IMR-90 (cell line): Measurements from ENCODE around the gene NMT1. TPM values are rescaled to one million over a fixed set of nuclear protein-coding genes. Genes with fewer than 3 reads are reported as not detected.

Experiments
- ATAC-seq: fragments of 200-7000 bp; cut with Tn5 transposase; 2 replicates; pipeline ENCODE4 v1.9.1; 2020; ENCODE audit warnings: low read depth, mild to moderate bottlenecking, moderate library complexity
- BruUV-seq: library from RNA; stranded (reverse); fragments of 400-500 nt; replicated peaks from 2 replicates; lab custom pipeline; 2021; lab: Mats Ljungman, UMichigan
- CTCF ChIA-PET: fragments of 300-600 bp; formaldehyde crosslinking; extraction: SDS; loops from one replicate; lab custom pipeline; 2021; ENCODE audit warnings: antibody characterized with exemption; lab: Yijun Ruan, JAX
- POLR2A ChIA-PET: fragments of 300-600 bp; sonication (Branson Sonifier 250); formaldehyde crosslinking; loops from one replicate; lab custom pipeline; 2022; ENCODE audit warnings: antibody characterized with exemption; ENCODE audit not compliant: unreplicated experiment; lab: Charles Lee
- DNase-seq: peaks from one replicate; pipeline ENCODE4 v3.0.0; 2013
- H2AFZ ChIP-seq: replicated peaks from 2 replicates; pipeline ENCODE3; 2013; ENCODE audit warnings: low read length, mild to moderate bottlenecking; ENCODE audit not compliant: poor library complexity
- H2AK5ac ChIP-seq: 2 replicates; pipeline ENCODE4 v1.6.1; 2013; ENCODE audit warnings: low read depth, low read length, inconsistent platforms
- H2AK9ac ChIP-seq: replicated peaks from 2 replicates; pipeline ENCODE3; 2013; ENCODE audit warnings: mild to moderate bottlenecking, low read depth, low read length, moderate library complexity; ENCODE audit not compliant: poor library complexity
- H2BK120ac ChIP-seq: 2 replicates; pipeline ENCODE4 v1.6.1; 2013; ENCODE audit warnings: low read depth, low read length, inconsistent platforms
- H2BK15ac ChIP-seq: 3 replicates; pipeline ENCODE4 v1.6.1; 2013; ENCODE audit warnings: low read depth, low read length, inconsistent platforms
- H2BK20ac ChIP-seq: 2 replicates; pipeline ENCODE4 v1.6.1; 2013; ENCODE audit warnings: low read depth, mild to moderate bottlenecking, inconsistent platforms, low read length, moderate library complexity
- H2BK5ac ChIP-seq: 2 replicates; pipeline ENCODE4 v1.6.1; 2013; ENCODE audit warnings: mild to moderate bottlenecking, low read depth, low read length, inconsistent platforms; ENCODE audit not compliant: poor library complexity, severe bottlenecking
- H3K14ac ChIP-seq: replicated peaks from 2 replicates; pipeline ENCODE4 v1.6.1; 2013; ENCODE audit warnings: low read depth, low read length, inconsistent platforms
- H3K18ac ChIP-seq: 2 replicates; pipeline ENCODE4 v1.6.1; 2013; ENCODE audit warnings: low read depth, low read length, control low read depth
- H3K23ac ChIP-seq: 2 replicates; pipeline ENCODE4 v1.6.1; 2013; ENCODE audit warnings: low read depth, low read length, inconsistent platforms
- H3K27ac ChIP-seq: 2 replicates; pipeline ENCODE4 v1.5.1; 2013; ENCODE audit warnings: mild to moderate bottlenecking, control low read depth, low read length; ENCODE audit not compliant: insufficient read depth
- H3K27me3 ChIP-seq: 2 replicates; pipeline ENCODE4 v1.6.1; 2013; ENCODE audit warnings: low read length; ENCODE audit not compliant: control insufficient read depth, insufficient read depth
- H3K36me3 ChIP-seq: 2 replicates; pipeline ENCODE4 v1.6.1; 2013; ENCODE audit warnings: low read length, mixed read lengths; ENCODE audit not compliant: control insufficient read depth, insufficient read depth
- H3K4ac ChIP-seq: 2 replicates; pipeline ENCODE4 v1.6.1; 2013; ENCODE audit warnings: low read depth, low read length, inconsistent platforms
- H3K4me1 ChIP-seq: 2 replicates; pipeline ENCODE4 v1.6.1; 2013; ENCODE audit warnings: low read length, mixed read lengths; ENCODE audit not compliant: control insufficient read depth, insufficient read depth
- H3K4me2 ChIP-seq: 2 replicates; pipeline ENCODE4 v1.6.1; 2013; ENCODE audit warnings: low read depth, mild to moderate bottlenecking, control low read depth, low read length, moderate library complexity
- H3K4me3 ChIP-seq: 2 replicates; pipeline ENCODE4 v1.5.1; 2013; ENCODE audit warnings: low read depth, mild to moderate bottlenecking, control low read depth, low read length, moderate library complexity; ENCODE audit not compliant: insufficient read depth
- H3K56ac ChIP-seq: 2 replicates; pipeline ENCODE4 v1.6.1; 2013; ENCODE audit warnings: low read length, inconsistent platforms; ENCODE audit not compliant: insufficient read depth; ENCODE audit errors: extremely low read depth
- H3K79me1 ChIP-seq, 2 experiments: 2 replicates each; pipeline ENCODE4 v1.6.1; 2013; ENCODE audit warnings: low read length in 2 of 2, inconsistent platforms in 1 of 2, low read depth in 1 of 2
- H3K9ac ChIP-seq: 2 replicates; pipeline ENCODE4 v1.6.1; 2013; ENCODE audit warnings: low read depth, low read length, control low read depth
- H3K9me1 ChIP-seq: 2 replicates; pipeline ENCODE4 v1.6.1; 2013; ENCODE audit warnings: low read length, inconsistent platforms; ENCODE audit not compliant: insufficient read depth
- H3K9me3 ChIP-seq: 2 replicates; pipeline ENCODE4 v1.6.1; 2013; ENCODE audit warnings: low read length; ENCODE audit not compliant: control insufficient read depth, insufficient read depth
- H4K20me1 ChIP-seq: 2 replicates; pipeline ENCODE4 v1.6.1; 2013; ENCODE audit warnings: low read length, inconsistent platforms; ENCODE audit not compliant: insufficient read depth
- H4K5ac ChIP-seq: 2 replicates; pipeline ENCODE4 v1.6.1; 2013; ENCODE audit warnings: mild to moderate bottlenecking, low read depth, low read length, control low read depth
- H4K8ac ChIP-seq, 2 experiments: 2 replicates each; pipeline ENCODE4 v1.6.1; 2013; ENCODE audit warnings: low read depth in 2 of 2, low read length in 2 of 2, control low read depth in 1 of 2, inconsistent platforms in 1 of 2
- H4K91ac ChIP-seq: 2 replicates; pipeline ENCODE4 v1.6.1; 2013; ENCODE audit warnings: low read depth, low read length, inconsistent platforms; ENCODE audit not compliant: insufficient read depth
- BHLHE40 ChIP-seq: fragments of 150-350 bp; IDR thresholded peaks from 2 replicates; pipeline ENCODE4 v1.6.1; 2016; ENCODE audit warnings: mild to moderate bottlenecking, low read depth, low read length
- CEBPB ChIP-seq: IDR thresholded peaks from 2 replicates; pipeline ENCODE4 v1.6.1; 2012; ENCODE audit warnings: low read depth, low read length, improper control_type of control experiment
- CHD1 ChIP-seq: IDR thresholded peaks from 2 replicates; pipeline ENCODE4 v1.6.1; 2012; ENCODE audit warnings: low read depth, low read length, improper control_type of control experiment
- CTCF ChIP-seq: conservative IDR thresholded peaks from 2 replicates; pipeline ENCODE4 v1.5.1; 2012; ENCODE audit warnings: mild to moderate bottlenecking, low read depth, low read length, improper control_type of control experiment
- ELK1 ChIP-seq: fragments of 150-350 bp; IDR thresholded peaks from 2 replicates; pipeline ENCODE4 v1.6.1; 2016; ENCODE audit warnings: low read depth, mild to moderate bottlenecking, low read length, moderate library complexity, borderline replicate concordance
- FOS ChIP-seq: fragments of 150-350 bp; IDR thresholded peaks from 2 replicates; pipeline ENCODE4 v1.6.1; 2016; ENCODE audit warnings: low read depth, low read length
- MAFK ChIP-seq: IDR thresholded peaks from 2 replicates; pipeline ENCODE4 v1.6.1; 2012; ENCODE audit warnings: low read depth, low read length, improper control_type of control experiment
- MAZ ChIP-seq: IDR thresholded peaks from 2 replicates; pipeline ENCODE4 v1.6.1; 2012; ENCODE audit warnings: low read depth, mild to moderate bottlenecking, low read length, improper control_type of control experiment, moderate library complexity, borderline replicate concordance
- MXI1 ChIP-seq: IDR thresholded peaks from 2 replicates; pipeline ENCODE4 v1.6.1; 2012; ENCODE audit warnings: low read depth, mild to moderate bottlenecking, low read length, moderate library complexity, borderline replicate concordance
- NFE2L2 ChIP-seq: fragments of 150-350 bp; IDR thresholded peaks from 2 replicates; pipeline ENCODE4 v1.6.1; 2016; ENCODE audit warnings: low read depth, mild to moderate bottlenecking, low read length
- POLR2A ChIP-seq: IDR thresholded peaks from 2 replicates; pipeline ENCODE4 v1.6.1; 2012; ENCODE audit warnings: mild to moderate bottlenecking, low read depth, low read length
- RAD21 ChIP-seq: IDR thresholded peaks from 2 replicates; pipeline ENCODE4 v1.6.1; 2012; ENCODE audit warnings: low read length, improper control_type of control experiment
- RCOR1 ChIP-seq: IDR thresholded peaks from 2 replicates; pipeline ENCODE4 v1.6.1; 2012; ENCODE audit warnings: mild to moderate bottlenecking, low read length, improper control_type of control experiment; ENCODE audit not compliant: insufficient replicate concordance
- RFX5 ChIP-seq: IDR thresholded peaks from 2 replicates; pipeline ENCODE4 v1.8.0; 2012; ENCODE audit warnings: low read depth, mild to moderate bottlenecking, low read length, moderate library complexity
- SMC3 ChIP-seq: fragments of 150-350 bp; IDR thresholded peaks from 2 replicates; pipeline ENCODE4 v1.6.1; 2016; ENCODE audit warnings: low read depth, mild to moderate bottlenecking, antibody characterized with exemption, low read length, moderate library complexity
- WGBS, 2 experiments: methylation state at CpG; one replicate each; pipeline versions ENCODE4 v1.1.5 to v1.1.7; 2013; ENCODE audit warnings: missing lambda C conversion rate in 2 of 2; ENCODE audit not compliant: insufficient read length in 1 of 2; ENCODE audit errors: extremely low coverage in 2 of 2; 5-methylcytosine and 5-hydroxymethylcytosine counted together
- dilution Hi-C: fragments of 300-500 bp; cut with HindIII; formaldehyde crosslinking; loops from one replicate; pipeline ENCODE4 v1.14.3; 2018; ENCODE audit warnings: low sequenced_read_pairs; ENCODE audit not compliant: unreplicated experiment
- in situ Hi-C: fragments of 300-500 bp; cut with MboI; formaldehyde crosslinking; loops from 3 replicates; pipeline ENCODE4 v1.14.3; 2019; ENCODE audit warnings: low sequenced_read_pairs, inconsistent platforms, mixed read lengths
- intact Hi-C: fragments of 100-400 bp; cut with micrococcal nuclease; formaldehyde crosslinking; loops from 2 replicates; pipeline ENCODE4 v1.10.0; 2022
- polyA plus RNA-seq, 3 experiments: library from polyadenylated mRNA; depleted of rRNA; stranded (reverse); fragments of >200 nt; gene quantifications; 2 replicates each; pipeline ENCODE4 v1.2.3, GENCODE V29; 2012; ENCODE audit warnings: low replicate concordance in 1 of 3
- total RNA-seq: library from RNA; depleted of rRNA; stranded (reverse); fragments of >200 nt; gene quantifications from 2 replicates; pipeline ENCODE4 v1.2.3, GENCODE V29; 2012
- TF ChIP-seq, protein P1 (sequence below): fragments of 150-350 bp; IDR thresholded peaks from 2 replicates; pipeline ENCODE4 v1.6.1; 2017; ENCODE audit warnings: mild to moderate bottlenecking, antibody characterized with exemption, low read length, low read depth

The NMT1 gene
- total and polyA plus RNA-seq, 2 of the 4 experiments (the other 2 are of a cell fraction), result 38.0 to 60.6 TPM

DNA sequence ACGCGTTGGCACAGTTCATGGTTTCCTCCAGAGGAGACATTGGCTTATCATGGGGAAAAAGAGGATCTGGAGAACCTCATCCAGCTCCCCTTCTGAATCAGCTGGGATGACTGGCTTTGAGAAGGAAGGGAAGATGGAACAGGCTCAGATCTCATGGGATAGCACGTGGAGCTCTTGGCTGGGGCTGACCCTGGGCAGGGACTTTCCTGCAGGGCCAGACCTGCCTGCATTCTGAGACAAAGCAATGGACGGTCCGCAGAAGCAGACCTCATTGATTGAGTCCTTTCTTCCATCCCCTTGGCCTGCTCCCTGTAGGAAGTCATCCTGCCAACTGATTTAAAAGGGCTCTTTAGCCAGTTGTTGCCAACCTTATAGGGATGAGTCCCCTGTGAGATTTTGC is 45.0 kb downstream of the NMT1 start:
- Histone ChIP-seq H3K4me3 (no peak overlapping the region), H3K79me1 (peaks cover 4 to 39% of the 10 kb centered on the region in 2 experiments; a peak in 2 of 4 replicates), H3K23ac (no peak overlapping the region), H3K56ac (no peak overlapping the region), H3K9me1 (no peaks in the 10 kb centered on the region), H4K20me1 (peaks cover 13% of the 10 kb centered on the region), H3K36me3 (peaks cover 78% of the 10 kb centered on the region), H2AK9ac (no peak overlapping the region), H2BK120ac (no peak overlapping the region), H2BK15ac (no peak overlapping the region), H3K4me1 (no peaks in the 10 kb centered on the region), H3K9me3 (no peaks in the 10 kb centered on the region), H3K9ac (no peak overlapping the region), H2BK20ac (no peak overlapping the region), H2AK5ac (no peak overlapping the region), H3K4me2 (no peak overlapping the region), H3K27ac (no peak overlapping the region), H3K14ac (no peak overlapping the region), H3K18ac (no peak overlapping the region), H3K27me3 (no peaks in the 10 kb centered on the region), H2BK5ac (no peak overlapping the region), H2AFZ (no peak overlapping the region), H3K4ac (no peak overlapping the region), H4K8ac (no peak overlapping the region), H4K91ac (no peak overlapping the region), H4K5ac (no peak overlapping the region)
- ATAC-seq, result no peak
- dilution Hi-C loops, result no loop called here
- TF ChIP-seq ELK1, result no peak
- TF ChIP-seq NFE2L2, result no peak
- TF ChIP-seq RCOR1, result no peak
- TF ChIP-seq CEBPB, result no peak
- no peak for TF ChIP-seq RFX5
- no peak for TF ChIP-seq CTCF
- no peak for TF ChIP-seq MXI1
- TF ChIP-seq FOS, result no peak
- TF ChIP-seq RAD21, result no peak
- no peak for TF ChIP-seq POLR2A
- no peak for TF ChIP-seq MAZ
- no peak for TF ChIP-seq CHD1
- TF ChIP-seq BHLHE40, result no peak
- TF ChIP-seq, protein P1, sequence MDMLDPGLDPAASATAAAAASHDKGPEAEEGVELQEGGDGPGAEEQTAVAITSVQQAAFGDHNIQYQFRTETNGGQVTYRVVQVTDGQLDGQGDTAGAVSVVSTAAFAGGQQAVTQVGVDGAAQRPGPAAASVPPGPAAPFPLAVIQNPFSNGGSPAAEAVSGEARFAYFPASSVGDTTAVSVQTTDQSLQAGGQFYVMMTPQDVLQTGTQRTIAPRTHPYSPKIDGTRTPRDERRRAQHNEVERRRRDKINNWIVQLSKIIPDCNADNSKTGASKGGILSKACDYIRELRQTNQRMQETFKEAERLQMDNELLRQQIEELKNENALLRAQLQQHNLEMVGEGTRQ, result no peak
- TF ChIP-seq SMC3, result no peak
- no peak for TF ChIP-seq MAFK
- DNase-seq, result no peak
- no TSS peak for BruUV-seq
- ChIA-PET POLR2A (no interaction called here), CTCF (interaction anchor here (1.1 kb wide), 1 partner anchor 166 kb away, joined by 3 read pairs; no protein-coding TSS in a partner anchor)
- no CpG with 5 or more reads among the region's 5 CpGs for WGBS, 2 experiments
- intact Hi-C loops, result no loop called here
- in situ Hi-C loops, result no loop called here
